ENCODE measurements around the gene CEP95. TPM values are rescaled to one million over a fixed set of nuclear protein-coding genes. Genes with fewer than 3 reads are reported as not detected.

Gene CEP95
- total RNA-seq, 1 donor from 2014 or later = 40.3 TPM

DNA sequence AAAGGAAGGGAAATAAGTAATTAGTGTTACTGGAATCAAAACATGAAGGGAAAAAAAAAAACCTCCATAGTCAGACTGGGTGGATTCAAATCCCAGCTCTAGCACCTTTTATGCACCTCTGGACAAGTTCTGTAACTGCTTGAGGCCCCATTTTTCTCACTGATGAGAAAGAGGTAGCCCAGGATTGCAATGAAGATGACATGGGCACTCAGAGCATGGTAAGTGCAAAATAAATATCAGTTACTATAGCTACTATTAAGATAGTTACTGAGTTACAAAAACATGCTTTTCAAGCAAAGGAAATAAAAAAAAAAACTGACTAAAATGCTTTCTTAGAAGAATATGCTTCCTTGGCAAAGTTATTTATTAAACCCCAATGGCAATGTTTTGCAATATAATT is 58.8 kb downstream of the CEP95 start:
- intact Hi-C loops (cut with DNase I) = no loop called here
- ATAC-seq (no peak), DNase-seq (no peak)
- H3K9me3 ChIP-seq = no peaks in the 10 kb centered on the region
- no peaks in the 10 kb centered on the region for H3K27me3 ChIP-seq
- peaks cover 64% of the 10 kb centered on the region for H3K36me3 ChIP-seq
- TF ChIP-seq CTCF (IDR thresholded peaks at IDR 0.05) = no peak
- no peak overlapping the region for H3K4me3 ChIP-seq
- peaks cover 10% of the 10 kb centered on the region for H3K4me1 ChIP-seq
- H3K27ac ChIP-seq = no peak overlapping the region

DNA sequence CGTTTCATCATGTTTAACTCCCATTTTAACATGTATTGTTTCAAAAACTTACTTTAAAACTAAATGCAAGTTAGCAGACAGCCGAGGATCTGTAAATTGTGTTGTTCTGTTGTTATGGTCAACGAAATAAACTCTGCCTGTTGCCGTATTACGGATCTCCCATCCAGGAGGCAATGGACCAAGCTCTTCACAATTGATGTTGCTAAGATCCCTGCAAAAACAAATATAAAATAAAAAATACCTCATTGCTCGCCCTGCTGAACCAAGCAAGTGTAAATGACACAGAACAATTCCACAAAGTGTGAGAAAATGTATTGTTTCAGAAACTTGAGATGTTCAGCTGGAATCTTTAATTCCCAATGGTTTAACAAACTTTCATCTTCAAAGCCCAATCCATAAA is 65.0 kb downstream of the CEP95 start:
- intact Hi-C loops (cut with DNase I) = no loop called here
- H3K9me3 ChIP-seq = no peaks in the 10 kb centered on the region
- H3K4me1 ChIP-seq = peaks cover 5% of the 10 kb centered on the region
- ATAC-seq (no peak), DNase-seq (no peak)
- H3K27me3 ChIP-seq = no peaks in the 10 kb centered on the region
- H3K4me3 ChIP-seq = no peak overlapping the region
- no peak for TF ChIP-seq CTCF (IDR thresholded peaks at IDR 0.05)
- H3K36me3 ChIP-seq = peaks cover 58% of the 10 kb centered on the region
- no peak overlapping the region for H3K27ac ChIP-seq

DNA sequence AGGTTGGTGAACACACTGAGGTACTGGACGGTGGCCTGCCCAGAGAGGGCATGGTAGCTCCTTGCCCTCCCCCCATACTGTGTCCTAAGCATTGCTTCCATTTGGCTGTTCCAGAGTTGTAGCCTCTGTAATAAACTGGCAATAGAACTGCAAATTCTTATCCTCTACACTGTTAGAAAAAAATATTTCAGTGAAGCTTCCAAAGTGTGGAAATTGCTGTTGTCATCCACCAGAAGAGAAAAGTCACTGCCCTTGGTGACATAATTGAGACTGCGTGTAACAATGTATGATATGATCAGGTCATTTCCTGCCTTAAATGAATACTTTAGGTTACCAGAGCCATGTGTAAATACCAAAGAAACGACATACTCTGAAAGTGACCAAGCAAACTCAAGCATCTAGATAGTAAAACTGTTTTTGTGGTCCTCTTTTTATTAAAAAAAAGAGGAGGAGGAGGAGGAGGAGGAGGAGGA is 65.9 kb downstream of the CEP95 start:
- Histone ChIP-seq H3K36me3 (peaks cover 58% of the 10 kb centered on the region), H3K4me3 (no peak overlapping the region), H3K27ac (no peak overlapping the region), H3K27me3 (no peaks in the 10 kb centered on the region), H3K4me1 (peaks cover 5% of the 10 kb centered on the region), H3K9me3 (no peaks in the 10 kb centered on the region)
- no peak for DNase-seq
- no peak for ATAC-seq
- intact Hi-C loops (cut with DNase I) = no loop called here
- TF ChIP-seq CTCF (IDR thresholded peaks at IDR 0.05) = no peak

GRCh38 chr17:64573214-64573613 is 66.4 kb downstream of the CEP95 start:
- ATAC-seq (no peak), DNase-seq (no peak)
- no peaks in the 10 kb centered on the region for H3K27me3 ChIP-seq
- H3K9me3 ChIP-seq = no peaks in the 10 kb centered on the region
- H3K4me1 ChIP-seq = peaks cover 5% of the 10 kb centered on the region
- intact Hi-C loops (cut with DNase I) = no loop called here
- H3K4me3 ChIP-seq = no peak overlapping the region
- peaks cover 59% of the 10 kb centered on the region for H3K36me3 ChIP-seq
- TF ChIP-seq CTCF (IDR thresholded peaks at IDR 0.05) = no peak
- H3K27ac ChIP-seq = no peak overlapping the region

DNA sequence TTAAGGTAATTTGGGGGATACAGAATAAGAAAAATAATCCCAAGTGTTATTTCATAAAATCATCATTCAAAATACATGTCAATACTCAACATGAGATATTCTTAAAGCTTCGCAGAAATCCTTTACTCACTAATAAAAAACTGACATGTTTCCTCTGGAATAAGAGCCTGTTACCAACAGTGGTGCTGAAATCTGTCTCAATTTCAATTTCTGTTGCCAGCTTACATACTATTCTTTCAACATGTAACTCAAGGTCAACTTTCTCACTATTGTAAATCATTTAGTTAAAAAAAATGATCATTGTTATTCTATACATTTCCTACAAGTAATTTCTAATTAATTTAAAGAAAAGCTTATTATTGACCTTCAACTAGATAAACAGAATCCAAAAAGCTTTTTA is 67.9 kb downstream of the CEP95 start:
- H3K4me1 ChIP-seq = peaks cover 5% of the 10 kb centered on the region

More for the DNA sequence above, 67.9 kb downstream of the CEP95 start:
- Histone ChIP-seq H3K4me3 (no peak overlapping the region), H3K27ac (no peak overlapping the region), H3K36me3 (peaks cover 58% of the 10 kb centered on the region), H3K9me3 (no peaks in the 10 kb centered on the region), H3K27me3 (no peaks in the 10 kb centered on the region)
- no peak for TF ChIP-seq CTCF (IDR thresholded peaks at IDR 0.05)
- no peak for ATAC-seq
- intact Hi-C loops (cut with DNase I) = no loop called here
- DNase-seq = no peak

Measured in upper lobe of right lung (tissue), 1 donor.